OCI-LY1 (cell line): ENCODE measurements around the gene MIB2.

Source experiments
- H2AFZ ChIP-seq: fragments of 200-600 bp; sonication (generic), shearing (Covaris generic); 2 replicates; pipeline ENCODE4 v1.6.0; 2014; ENCODE audit warnings: antibody characterized with exemption, mild to moderate bottlenecking, low read length
- H3F3A ChIP-seq: fragments of 200-600 bp; sonication (generic), shearing (Covaris generic); 2 replicates; pipeline ENCODE4 v1.6.0; 2014; ENCODE audit warnings: mild to moderate bottlenecking, antibody characterized with exemption, low read length, moderate library complexity; ENCODE audit not compliant: insufficient read depth
- H3K27ac ChIP-seq: fragments of 200-600 bp; sonication (generic); 2 replicates; pipeline ENCODE4 v1.5.1; 2014; ENCODE audit warnings: low read length, mixed run types, mild to moderate bottlenecking, low read depth; ENCODE audit not compliant: poor library complexity, severe bottlenecking
- H3K27me3 ChIP-seq: fragments of 200-600 bp; sonication (generic); 2 replicates; pipeline ENCODE4 v1.6.0; 2014; ENCODE audit warnings: antibody characterized with exemption, mild to moderate bottlenecking, low read length, moderate library complexity; ENCODE audit not compliant: insufficient read depth
- H3K36me3 ChIP-seq: fragments of 200-600 bp; sonication (generic); 2 replicates; pipeline ENCODE4 v1.6.1; 2014; ENCODE audit warnings: mild to moderate bottlenecking, antibody characterized with exemption, low read length, moderate library complexity, mixed read lengths; ENCODE audit not compliant: insufficient read depth
- H3K4me1 ChIP-seq: fragments of 200-600 bp; sonication (generic); 2 replicates; pipeline ENCODE4 v1.5.1; 2014; ENCODE audit warnings: mild to moderate bottlenecking, low read length, moderate library complexity; ENCODE audit not compliant: insufficient read depth, severe bottlenecking
- H3K4me2 ChIP-seq: fragments of 200-600 bp; sonication (generic), shearing (Covaris generic); 2 replicates; pipeline ENCODE4 v1.6.1; 2014; ENCODE audit warnings: low read length
- H3K4me3 ChIP-seq: fragments of 200-600 bp; sonication (generic); 2 replicates; pipeline ENCODE4 v1.5.1; 2014; ENCODE audit warnings: low read length, low read depth, mild to moderate bottlenecking, mixed read lengths; ENCODE audit not compliant: poor library complexity, severe bottlenecking
- H3K79me2 ChIP-seq: fragments of 200-600 bp; shearing (Covaris generic); 2 replicates; pipeline ENCODE4 v1.6.1; 2016; ENCODE audit warnings: mixed run types, low read length, mixed read lengths; ENCODE audit not compliant: insufficient read depth
- H3K9ac ChIP-seq: fragments of 200-600 bp; sonication (generic), shearing (Covaris generic); 2 replicates; pipeline ENCODE4 v1.6.1; 2014; ENCODE audit warnings: mild to moderate bottlenecking, low read length, mixed read lengths
- H3K9me2 ChIP-seq: fragments of 200-600 bp; sonication (generic), shearing (Covaris generic); 2 replicates; pipeline ENCODE4 v1.6.1; 2014; ENCODE audit warnings: low read depth, mild to moderate bottlenecking, low read length, mixed read lengths
- H3K9me3 ChIP-seq: fragments of 200-600 bp; shearing (Covaris generic); 2 replicates; pipeline ENCODE4 v1.6.1; 2014; ENCODE audit warnings: low read length, mixed read lengths
- H4K20me1 ChIP-seq: fragments of 200-600 bp; sonication (generic), shearing (Covaris generic); 2 replicates; pipeline ENCODE4 v1.6.0; 2016; ENCODE audit warnings: mild to moderate bottlenecking, low read length; ENCODE audit not compliant: insufficient read depth
- EZH2 ChIP-seq: fragments of 200-600 bp; sonication (generic), shearing (Covaris generic); IDR thresholded peaks from 2 replicates; pipeline ENCODE4 v1.8.0; 2017; ENCODE audit warnings: borderline replicate concordance, mixed run types, mild to moderate bottlenecking, antibody characterized with exemption, low read length, moderate library complexity, mixed read lengths
- TF ChIP-seq, protein P1 (sequence below): fragments of 200-600 bp; sonication (generic), shearing (Covaris generic); IDR thresholded peaks from 2 replicates; pipeline ENCODE4 v1.5.1; 2017; ENCODE audit warnings: mild to moderate bottlenecking, antibody characterized with exemption, low read length, moderate library complexity, mixed read lengths

MIB2 gene

DNA sequence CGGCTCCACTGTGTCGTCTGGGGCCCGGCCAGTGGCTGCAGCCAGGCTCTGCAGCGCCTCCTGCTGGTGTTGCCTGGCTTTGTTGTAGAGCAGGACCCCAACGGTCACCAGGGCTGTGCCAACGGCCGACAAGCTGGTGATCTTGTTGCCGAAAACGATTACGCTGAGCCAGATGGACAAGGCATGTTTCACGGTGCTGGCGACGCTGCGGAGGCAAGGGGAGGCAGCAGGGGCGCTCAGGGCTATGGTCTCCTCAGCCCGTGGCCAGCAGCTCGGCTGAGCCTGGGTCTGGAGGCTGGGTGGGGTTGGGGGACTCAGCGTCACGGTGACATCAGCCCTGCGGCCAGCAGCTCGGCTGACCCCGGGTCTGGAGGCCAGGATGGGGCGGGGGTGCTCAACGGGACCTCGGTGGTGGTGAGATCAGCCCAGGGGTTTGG, 50.5 kb downstream of the MIB2 start:
- Histone ChIP-seq H2AFZ (no peak overlapping the region), H3K27ac (no peak overlapping the region), H3K4me3 (no peak overlapping the region), H3K9me2 (no peaks in the 10 kb centered on the region), H3K4me2 (no peak overlapping the region), H3K9me3 (no peaks in the 10 kb centered on the region), H3K27me3 (no peaks in the 10 kb centered on the region), H3F3A (no peaks in the 10 kb centered on the region), H3K9ac (no peak overlapping the region), H3K36me3 (peaks cover 25% of the 10 kb centered on the region; the same call in 1 of the 2 replicates), H4K20me1 (no peaks in the 10 kb centered on the region), H3K79me2 (no peaks in the 10 kb centered on the region), H3K4me1 (no peaks in the 10 kb centered on the region)
- TF ChIP-seq, protein P1, sequence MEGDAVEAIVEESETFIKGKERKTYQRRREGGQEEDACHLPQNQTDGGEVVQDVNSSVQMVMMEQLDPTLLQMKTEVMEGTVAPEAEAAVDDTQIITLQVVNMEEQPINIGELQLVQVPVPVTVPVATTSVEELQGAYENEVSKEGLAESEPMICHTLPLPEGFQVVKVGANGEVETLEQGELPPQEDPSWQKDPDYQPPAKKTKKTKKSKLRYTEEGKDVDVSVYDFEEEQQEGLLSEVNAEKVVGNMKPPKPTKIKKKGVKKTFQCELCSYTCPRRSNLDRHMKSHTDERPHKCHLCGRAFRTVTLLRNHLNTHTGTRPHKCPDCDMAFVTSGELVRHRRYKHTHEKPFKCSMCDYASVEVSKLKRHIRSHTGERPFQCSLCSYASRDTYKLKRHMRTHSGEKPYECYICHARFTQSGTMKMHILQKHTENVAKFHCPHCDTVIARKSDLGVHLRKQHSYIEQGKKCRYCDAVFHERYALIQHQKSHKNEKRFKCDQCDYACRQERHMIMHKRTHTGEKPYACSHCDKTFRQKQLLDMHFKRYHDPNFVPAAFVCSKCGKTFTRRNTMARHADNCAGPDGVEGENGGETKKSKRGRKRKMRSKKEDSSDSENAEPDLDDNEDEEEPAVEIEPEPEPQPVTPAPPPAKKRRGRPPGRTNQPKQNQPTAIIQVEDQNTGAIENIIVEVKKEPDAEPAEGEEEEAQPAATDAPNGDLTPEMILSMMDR: peak; percentile 60
- TF ChIP-seq EZH2: no peak

DNA sequence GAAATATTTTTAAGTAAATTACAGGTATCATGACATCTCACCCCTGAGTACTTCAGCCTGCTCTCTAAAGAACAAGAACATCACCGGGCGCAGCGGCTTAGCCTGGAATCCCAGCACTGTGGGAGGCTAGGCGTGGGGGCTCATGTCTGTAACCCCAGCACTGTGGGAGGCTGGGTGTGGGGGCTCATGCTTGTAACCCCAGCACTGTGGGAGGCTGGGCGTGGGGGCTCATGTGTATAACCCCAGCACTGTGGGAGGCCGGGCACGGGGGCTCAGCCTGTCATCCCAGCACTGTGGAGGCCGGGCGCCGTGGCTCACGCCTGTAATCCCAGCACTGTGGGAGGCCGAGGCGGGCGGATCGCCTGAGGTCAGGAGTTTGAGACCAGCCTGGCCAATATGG, 51.2 kb downstream of the MIB2 start:
- H2AFZ ChIP-seq: no peak overlapping the region
- H3K27ac ChIP-seq: no peak overlapping the region
- no peaks in the 10 kb centered on the region for H3K4me1 ChIP-seq
- TF ChIP-seq, protein P1: no peak
- no peak for TF ChIP-seq EZH2
- H3K4me3 ChIP-seq: no peak overlapping the region
- no peaks in the 10 kb centered on the region for H3K27me3 ChIP-seq
- no peaks in the 10 kb centered on the region for H3K9me3 ChIP-seq
- no peaks in the 10 kb centered on the region for H3F3A ChIP-seq
- H3K79me2 ChIP-seq: no peaks in the 10 kb centered on the region
- H3K9me2 ChIP-seq: no peaks in the 10 kb centered on the region
- H3K9ac ChIP-seq: no peak overlapping the region
- H3K36me3 ChIP-seq: peaks cover 32% of the 10 kb centered on the region; the same call in 1 of the 2 replicates
- no peak overlapping the region for H3K4me2 ChIP-seq
- no peaks in the 10 kb centered on the region for H4K20me1 ChIP-seq

DNA sequence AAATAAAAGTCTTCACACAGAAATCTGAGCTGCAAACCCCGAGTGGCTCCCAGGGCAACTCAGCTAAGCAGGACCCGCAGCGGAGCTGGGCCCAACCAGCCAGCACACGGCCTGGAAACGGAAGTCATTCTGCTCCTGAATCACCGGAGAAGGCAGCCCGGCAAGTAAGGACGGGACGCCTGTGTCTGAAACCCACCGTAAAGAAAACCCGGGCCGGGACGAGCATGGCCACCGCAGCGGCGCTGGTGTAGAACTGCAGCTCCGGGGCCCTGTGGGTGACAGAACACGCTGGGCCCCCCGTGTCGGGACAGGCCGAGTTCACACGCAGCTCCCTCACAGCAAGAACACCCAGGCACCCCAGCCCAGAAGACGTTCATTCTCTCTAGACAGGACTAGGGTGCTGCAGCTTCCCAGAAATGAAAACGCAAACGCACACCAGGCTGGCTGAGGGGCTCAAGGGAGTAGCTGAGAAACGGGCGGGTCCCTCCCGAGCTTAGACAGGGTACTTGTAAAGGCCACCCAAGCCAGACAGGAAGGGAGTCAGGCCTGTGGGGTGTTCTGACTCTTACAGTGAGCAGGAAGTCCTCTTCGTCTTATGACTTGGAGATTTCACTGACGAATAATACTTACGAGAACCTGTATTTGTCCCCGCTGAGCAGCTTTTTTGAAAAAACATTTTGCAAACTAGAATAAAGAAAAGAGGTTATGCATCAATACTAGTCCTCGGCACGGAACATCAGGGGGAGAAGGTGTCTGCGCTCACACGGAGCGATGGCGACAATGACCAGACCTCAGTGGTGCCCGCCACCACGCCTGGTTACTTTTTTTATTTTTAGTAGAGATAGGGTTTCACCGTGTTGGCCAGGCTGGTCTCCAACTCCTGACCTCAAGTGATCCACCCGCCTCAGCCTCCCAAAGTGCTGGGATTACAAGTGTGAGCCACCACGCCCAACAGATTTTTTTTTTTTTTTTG, 54.5 kb downstream of the MIB2 start:
- Histone ChIP-seq H4K20me1 (no peaks in the 10 kb centered on the region), H3K4me3 (no peak overlapping the region), H3K79me2 (no peaks in the 10 kb centered on the region), H3K9me3 (no peaks in the 10 kb centered on the region), H3K27me3 (no peaks in the 10 kb centered on the region), H3F3A (no peaks in the 10 kb centered on the region), H3K27ac (no peak overlapping the region), H3K36me3 (peaks cover 39% of the 10 kb centered on the region; the same call in 1 of the 2 replicates), H3K4me2 (no peak overlapping the region), H3K9me2 (no peaks in the 10 kb centered on the region), H2AFZ (no peak overlapping the region), H3K9ac (no peak overlapping the region), H3K4me1 (peaks cover 2% of the 10 kb centered on the region)
- TF ChIP-seq, protein P1: no peak
- no peak for TF ChIP-seq EZH2
